Measurements from ENCODE around the gene GPANK1.

DNA sequence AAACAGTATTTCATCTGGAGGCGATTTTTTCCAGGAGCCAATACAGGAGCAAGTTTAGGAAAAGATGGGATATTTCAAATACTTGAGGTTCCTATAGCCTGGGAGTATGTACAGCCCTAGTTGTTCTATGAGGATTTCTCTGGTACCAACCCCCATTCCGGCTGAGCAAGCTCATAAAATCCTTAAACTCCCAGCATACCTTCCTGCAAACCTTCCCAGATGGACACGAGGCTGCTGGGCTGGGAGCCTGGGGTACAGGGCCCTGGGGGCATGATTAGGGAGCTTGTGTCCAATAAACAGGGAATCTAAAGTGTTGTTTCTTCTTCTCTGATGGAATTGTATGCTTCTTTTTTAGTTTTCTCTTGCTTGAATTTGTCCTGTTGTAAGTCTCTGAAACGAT is 42.8 kb downstream of the GPANK1 start:
- TF ChIP-seq, protein P1, sequence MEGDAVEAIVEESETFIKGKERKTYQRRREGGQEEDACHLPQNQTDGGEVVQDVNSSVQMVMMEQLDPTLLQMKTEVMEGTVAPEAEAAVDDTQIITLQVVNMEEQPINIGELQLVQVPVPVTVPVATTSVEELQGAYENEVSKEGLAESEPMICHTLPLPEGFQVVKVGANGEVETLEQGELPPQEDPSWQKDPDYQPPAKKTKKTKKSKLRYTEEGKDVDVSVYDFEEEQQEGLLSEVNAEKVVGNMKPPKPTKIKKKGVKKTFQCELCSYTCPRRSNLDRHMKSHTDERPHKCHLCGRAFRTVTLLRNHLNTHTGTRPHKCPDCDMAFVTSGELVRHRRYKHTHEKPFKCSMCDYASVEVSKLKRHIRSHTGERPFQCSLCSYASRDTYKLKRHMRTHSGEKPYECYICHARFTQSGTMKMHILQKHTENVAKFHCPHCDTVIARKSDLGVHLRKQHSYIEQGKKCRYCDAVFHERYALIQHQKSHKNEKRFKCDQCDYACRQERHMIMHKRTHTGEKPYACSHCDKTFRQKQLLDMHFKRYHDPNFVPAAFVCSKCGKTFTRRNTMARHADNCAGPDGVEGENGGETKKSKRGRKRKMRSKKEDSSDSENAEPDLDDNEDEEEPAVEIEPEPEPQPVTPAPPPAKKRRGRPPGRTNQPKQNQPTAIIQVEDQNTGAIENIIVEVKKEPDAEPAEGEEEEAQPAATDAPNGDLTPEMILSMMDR (IDR thresholded peaks at IDR 0.05; ENCODE audit: insufficient read depth, low read length) = no peak
- TF ChIP-seq, protein P2, sequence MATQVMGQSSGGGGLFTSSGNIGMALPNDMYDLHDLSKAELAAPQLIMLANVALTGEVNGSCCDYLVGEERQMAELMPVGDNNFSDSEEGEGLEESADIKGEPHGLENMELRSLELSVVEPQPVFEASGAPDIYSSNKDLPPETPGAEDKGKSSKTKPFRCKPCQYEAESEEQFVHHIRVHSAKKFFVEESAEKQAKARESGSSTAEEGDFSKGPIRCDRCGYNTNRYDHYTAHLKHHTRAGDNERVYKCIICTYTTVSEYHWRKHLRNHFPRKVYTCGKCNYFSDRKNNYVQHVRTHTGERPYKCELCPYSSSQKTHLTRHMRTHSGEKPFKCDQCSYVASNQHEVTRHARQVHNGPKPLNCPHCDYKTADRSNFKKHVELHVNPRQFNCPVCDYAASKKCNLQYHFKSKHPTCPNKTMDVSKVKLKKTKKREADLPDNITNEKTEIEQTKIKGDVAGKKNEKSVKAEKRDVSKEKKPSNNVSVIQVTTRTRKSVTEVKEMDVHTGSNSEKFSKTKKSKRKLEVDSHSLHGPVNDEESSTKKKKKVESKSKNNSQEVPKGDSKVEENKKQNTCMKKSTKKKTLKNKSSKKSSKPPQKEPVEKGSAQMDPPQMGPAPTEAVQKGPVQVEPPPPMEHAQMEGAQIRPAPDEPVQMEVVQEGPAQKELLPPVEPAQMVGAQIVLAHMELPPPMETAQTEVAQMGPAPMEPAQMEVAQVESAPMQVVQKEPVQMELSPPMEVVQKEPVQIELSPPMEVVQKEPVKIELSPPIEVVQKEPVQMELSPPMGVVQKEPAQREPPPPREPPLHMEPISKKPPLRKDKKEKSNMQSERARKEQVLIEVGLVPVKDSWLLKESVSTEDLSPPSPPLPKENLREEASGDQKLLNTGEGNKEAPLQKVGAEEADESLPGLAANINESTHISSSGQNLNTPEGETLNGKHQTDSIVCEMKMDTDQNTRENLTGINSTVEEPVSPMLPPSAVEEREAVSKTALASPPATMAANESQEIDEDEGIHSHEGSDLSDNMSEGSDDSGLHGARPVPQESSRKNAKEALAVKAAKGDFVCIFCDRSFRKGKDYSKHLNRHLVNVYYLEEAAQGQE (IDR thresholded peaks at IDR 0.05; ENCODE audit: insufficient replicate concordance, low read depth) = no peak

Measured in HL-60 (cell line).